Measurements from ENCODE around the gene PIK3C2G. TPM values are rescaled to one million over a fixed set of nuclear protein-coding genes. Genes with fewer than 3 reads are reported as not detected.
"Not testable (repeated sequence)": the region's sequence is repeated elsewhere in the genome, so short reads cannot be mapped to it uniquely, and the experiment has no call there.

PIK3C2G gene
- total RNA-seq, 1 donor from 2014 or later = not detected

DNA sequence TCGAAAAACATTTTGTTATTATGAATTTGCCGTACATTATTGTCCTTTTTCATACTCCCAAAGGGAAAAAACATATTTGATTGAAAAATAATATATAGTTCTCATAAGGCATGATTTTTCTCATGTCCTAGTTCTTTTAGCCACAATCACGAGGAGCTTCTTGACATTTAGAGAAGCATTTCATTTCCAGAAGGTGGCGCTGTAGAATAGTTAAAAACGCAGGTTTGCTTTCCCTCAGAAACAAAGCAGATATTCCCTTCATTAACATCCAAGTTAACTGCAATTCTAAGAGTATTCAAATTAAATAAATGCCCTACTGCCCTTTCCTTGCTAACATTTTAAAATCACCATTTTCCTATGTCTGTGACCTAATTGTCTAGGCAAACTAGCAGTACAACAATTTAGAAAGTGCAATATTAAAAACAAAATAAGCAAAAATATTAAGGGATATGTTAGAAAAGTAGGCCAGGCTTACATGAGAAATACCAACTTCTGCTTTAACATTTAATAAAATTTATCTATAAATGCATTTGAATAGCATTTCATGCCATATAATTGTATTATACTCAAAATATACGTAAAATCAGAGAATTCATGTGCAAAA is 10.9 kb upstream of the PIK3C2G start:
- Mint-ChIP-seq H3K4me3 (ENCODE audit: unreplicated experiment) (no peak overlapping the region), H3K9me3 (ENCODE audit: low read depth) (no peaks in the 10 kb centered on the region), H3K27me3 (ENCODE audit: low read depth) (peaks cover 2% of the 10 kb centered on the region), H3K27ac (ENCODE audit: unreplicated experiment) (no peak overlapping the region), H3K36me3 (ENCODE audit: low read depth) (no peaks in the 10 kb centered on the region), H3K4me1 (ENCODE audit: low read depth) (no peaks in the 10 kb centered on the region)
- no peak for DNase-seq (ENCODE audit: low spot score)
- TF ChIP-seq, protein P1, sequence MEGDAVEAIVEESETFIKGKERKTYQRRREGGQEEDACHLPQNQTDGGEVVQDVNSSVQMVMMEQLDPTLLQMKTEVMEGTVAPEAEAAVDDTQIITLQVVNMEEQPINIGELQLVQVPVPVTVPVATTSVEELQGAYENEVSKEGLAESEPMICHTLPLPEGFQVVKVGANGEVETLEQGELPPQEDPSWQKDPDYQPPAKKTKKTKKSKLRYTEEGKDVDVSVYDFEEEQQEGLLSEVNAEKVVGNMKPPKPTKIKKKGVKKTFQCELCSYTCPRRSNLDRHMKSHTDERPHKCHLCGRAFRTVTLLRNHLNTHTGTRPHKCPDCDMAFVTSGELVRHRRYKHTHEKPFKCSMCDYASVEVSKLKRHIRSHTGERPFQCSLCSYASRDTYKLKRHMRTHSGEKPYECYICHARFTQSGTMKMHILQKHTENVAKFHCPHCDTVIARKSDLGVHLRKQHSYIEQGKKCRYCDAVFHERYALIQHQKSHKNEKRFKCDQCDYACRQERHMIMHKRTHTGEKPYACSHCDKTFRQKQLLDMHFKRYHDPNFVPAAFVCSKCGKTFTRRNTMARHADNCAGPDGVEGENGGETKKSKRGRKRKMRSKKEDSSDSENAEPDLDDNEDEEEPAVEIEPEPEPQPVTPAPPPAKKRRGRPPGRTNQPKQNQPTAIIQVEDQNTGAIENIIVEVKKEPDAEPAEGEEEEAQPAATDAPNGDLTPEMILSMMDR (IDR thresholded peaks at IDR 0.05) = peak; percentile 95

DNA sequence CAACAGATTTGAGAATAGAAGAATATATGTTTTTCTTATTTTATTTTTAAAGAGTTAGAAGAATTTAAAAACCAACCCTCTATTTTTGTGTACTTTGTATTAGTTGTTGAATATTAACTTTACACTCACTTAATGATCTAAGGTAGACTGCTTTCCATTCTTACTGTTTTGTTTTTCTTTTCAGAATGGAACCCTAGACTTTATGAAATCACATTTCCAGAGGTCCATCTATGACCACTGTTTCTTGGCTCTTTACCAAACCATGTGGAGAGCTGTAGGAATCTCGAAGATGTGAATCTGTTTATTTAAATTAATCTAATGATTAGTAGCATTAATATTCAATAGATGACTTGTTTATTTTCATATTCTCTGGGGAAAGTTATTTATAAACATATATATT is 7.2 kb upstream of the PIK3C2G start:
- no peaks in the 10 kb centered on the region for H3K36me3 Mint-ChIP-seq (ENCODE audit: low read depth)
- H3K27ac Mint-ChIP-seq (ENCODE audit: unreplicated experiment) = no peak overlapping the region
- H3K27me3 Mint-ChIP-seq (ENCODE audit: low read depth) = no peaks in the 10 kb centered on the region
- no peaks in the 10 kb centered on the region for H3K9me3 Mint-ChIP-seq (ENCODE audit: low read depth)
- DNase-seq (ENCODE audit: low spot score) = no peak
- TF ChIP-seq, protein P1 (IDR thresholded peaks at IDR 0.05) = no peak
- H3K4me3 Mint-ChIP-seq (ENCODE audit: unreplicated experiment) = no peak overlapping the region
- H3K4me1 Mint-ChIP-seq (ENCODE audit: low read depth) = no peaks in the 10 kb centered on the region

DNA sequence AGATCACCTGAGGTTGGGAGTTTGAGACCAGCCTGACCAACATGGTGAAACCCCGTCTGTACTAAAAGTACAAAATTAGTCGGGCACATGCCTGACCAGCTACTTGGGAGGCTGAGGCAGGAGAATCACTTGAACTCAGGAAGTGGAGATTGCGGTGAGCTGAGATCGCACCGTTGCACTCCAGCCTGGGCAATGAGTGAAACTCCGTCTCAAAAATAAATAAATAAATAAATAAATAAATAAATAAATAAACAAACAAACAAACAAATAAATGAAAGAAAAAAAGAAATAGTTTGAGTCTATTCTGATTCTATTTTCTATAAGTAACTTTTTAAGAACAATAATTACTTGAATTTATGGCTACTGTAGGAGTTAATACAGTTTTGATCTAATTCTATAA is 6.3 kb upstream of the PIK3C2G start:
- not testable (repeated sequence) for H3K27me3 Mint-ChIP-seq (ENCODE audit: low read depth); H3K4me3 Mint-ChIP-seq (ENCODE audit: unreplicated experiment); H3K9me3 Mint-ChIP-seq (ENCODE audit: low read depth); H3K27ac Mint-ChIP-seq (ENCODE audit: unreplicated experiment); H3K36me3 Mint-ChIP-seq (ENCODE audit: low read depth); DNase-seq (ENCODE audit: low spot score); H3K4me1 Mint-ChIP-seq (ENCODE audit: low read depth)

DNA sequence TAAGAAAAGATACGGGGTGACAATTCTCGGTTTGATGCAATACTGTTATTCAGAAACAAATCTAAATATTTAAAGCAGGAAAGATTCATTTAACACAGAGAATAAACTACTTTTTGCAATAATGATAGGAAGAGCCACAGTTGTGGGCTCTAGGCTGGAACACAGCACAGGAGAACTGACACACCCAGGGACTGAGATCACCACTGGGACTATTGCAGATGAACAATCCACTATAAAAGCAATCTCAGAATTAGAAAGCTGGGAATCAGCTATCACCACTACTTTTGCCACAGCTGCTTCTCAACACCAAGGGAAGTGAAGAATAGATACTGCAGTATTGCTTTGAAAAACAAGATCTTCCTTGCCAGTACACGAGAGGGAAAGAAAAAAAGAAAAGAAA is 4.1 kb upstream of the PIK3C2G start:
- Mint-ChIP-seq H3K9me3 (ENCODE audit: low read depth) (no peaks in the 10 kb centered on the region), H3K4me3 (ENCODE audit: unreplicated experiment) (no peak overlapping the region), H3K36me3 (ENCODE audit: low read depth) (no peaks in the 10 kb centered on the region), H3K27me3 (ENCODE audit: low read depth) (no peaks in the 10 kb centered on the region), H3K27ac (ENCODE audit: unreplicated experiment) (no peak overlapping the region), H3K4me1 (ENCODE audit: low read depth) (no peaks in the 10 kb centered on the region)
- TF ChIP-seq, protein P1 (IDR thresholded peaks at IDR 0.05) = no peak
- no peak for DNase-seq (ENCODE audit: low spot score)

DNA sequence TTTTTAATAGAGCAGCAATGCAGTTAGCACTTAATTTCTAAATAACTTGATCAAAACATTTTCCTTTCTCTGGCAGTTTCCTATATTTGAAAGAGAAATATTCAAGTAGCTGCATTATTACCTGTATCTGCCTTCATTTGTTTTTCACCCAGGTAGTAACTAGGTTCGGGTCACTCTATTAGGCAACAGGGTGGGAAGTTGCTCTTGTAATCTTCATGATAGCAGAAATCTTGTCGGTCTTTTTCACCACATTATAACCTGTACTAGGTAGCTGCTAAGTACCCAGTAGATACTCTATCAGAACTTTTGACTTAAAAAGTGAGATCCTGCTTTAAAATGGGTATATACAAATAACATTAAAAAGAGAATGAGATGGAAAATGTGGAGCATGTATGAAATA is 2.4 kb upstream of the PIK3C2G start:
- H3K4me1 Mint-ChIP-seq (ENCODE audit: low read depth) = peaks cover 3% of the 10 kb centered on the region
- H3K27ac Mint-ChIP-seq (ENCODE audit: unreplicated experiment) = no peak overlapping the region
- no peaks in the 10 kb centered on the region for H3K36me3 Mint-ChIP-seq (ENCODE audit: low read depth)
- H3K4me3 Mint-ChIP-seq (ENCODE audit: unreplicated experiment) = no peak overlapping the region
- no peaks in the 10 kb centered on the region for H3K27me3 Mint-ChIP-seq (ENCODE audit: low read depth)
- H3K9me3 Mint-ChIP-seq (ENCODE audit: low read depth) = no peaks in the 10 kb centered on the region
- TF ChIP-seq, protein P1 (IDR thresholded peaks at IDR 0.05) = no peak
- DNase-seq (ENCODE audit: low spot score) = no peak
